Stomach (tissue), 9 donors: ENCODE measurements around the gene TOR3A. TPM values are rescaled to one million over a fixed set of nuclear protein-coding genes. Genes with fewer than 3 reads are reported as not detected.

Experiments used
- DNase-seq, 2 donors: peaks; one replicate each; pipeline versions ENCODE4 v3.0.0 to v3.0.0-alpha.2; 2013 to 2019
- H3K27ac ChIP-seq, 5 donors: fragments of 200-600 bp in 4 of 5; sonication (generic) in 4 of 5; one replicate each; pipeline ENCODE4 v1.5.1; 2013 to 2019; ENCODE audit warnings: mild to moderate bottlenecking in 1 of 5, moderate library complexity in 1 of 5
- H3K27me3 ChIP-seq, 3 donors: fragments of 200-600 bp; sonication (generic); one replicate each; pipeline ENCODE4 v1.5.1; 2017 to 2019; ENCODE audit warnings: mixed run types in 1 of 3
- H3K36me3 ChIP-seq, 4 donors: fragments of 200-600 bp; sonication (generic); 1 replicate in 3 of 4; 2 replicates in 1 of 4; pipeline ENCODE4 v1.5.1; 2016 to 2019
- H3K4me1 ChIP-seq, 4 donors: fragments of 200-600 bp; sonication (generic); one replicate each; pipeline ENCODE4 v1.5.1; 2016 to 2019
- H3K4me3 ChIP-seq, 4 donors: fragments of 200-600 bp; sonication (generic) in 3 of 4; one replicate each; pipeline ENCODE4 v1.5.1; 2016 to 2019; ENCODE audit warnings: mild to moderate bottlenecking in 1 of 4
- H3K9me3 ChIP-seq, 4 donors: fragments of 200-600 bp; sonication (generic); one replicate each; pipeline ENCODE4 v1.5.1; 2016 to 2019
- CTCF ChIP-seq, 7 experiments: fragments of 450-650 bp in 4 of 7; fragments of 200-600 bp in 3 of 7; sonication (generic) in 3 of 7; IDR thresholded peaks; one replicate each; pipeline ENCODE4 v1.5.1; 2016 to 2019; ENCODE audit warnings: antibody characterized with exemption in 7 of 7, control low read depth in 2 of 7, mild to moderate bottlenecking in 1 of 7
- EP300 ChIP-seq: sonication (generic); formaldehyde crosslinking; IDR thresholded peaks from one replicate; pipeline ENCODE4 v1.6.1; 2017; ENCODE audit warnings: antibody characterized with exemption
- POLR2A ChIP-seq, 4 donors: fragments of 450-650 bp; IDR thresholded peaks; one replicate each; pipeline ENCODE4 v1.6.1; 2016; ENCODE audit warnings: antibody characterized with exemption in 4 of 4, control low read depth in 2 of 4, mild to moderate bottlenecking in 1 of 4, moderate library complexity in 1 of 4
- POLR2AphosphoS5 ChIP-seq, 3 donors: sonication (generic); formaldehyde crosslinking; IDR thresholded peaks; one replicate each; pipeline ENCODE4 v1.6.1; 2016; ENCODE audit warnings: antibody characterized with exemption in 3 of 3
- WGBS, 5 donors: extraction: QIAGEN DNeasy Blood & Tissue Kit in 3 of 5; methylation state at CpG; one replicate each; pipeline versions ENCODE4 v1.1.5 to v1.1.7; 2013 to 2018; 5-methylcytosine and 5-hydroxymethylcytosine counted together
- intact Hi-C: fragments of 100-400 bp; cut with DNase I; formaldehyde crosslinking; loops from one replicate; pipeline ENCODE4 v1.15.1; 2023; ENCODE audit warnings: low total_unique reads
- polyA plus RNA-seq, 3 donors: library from polyadenylated mRNA; stranded (reverse); fragments of 200-250 nt; gene quantifications; one replicate each; pipeline ENCODE4 v1.2.3, GENCODE V29; 2013
- total RNA-seq, 5 donors: library from RNA; depleted of rRNA; stranded (reverse); fragments of >200 nt; gene quantifications; one replicate each; pipeline versions ENCODE4 v1.1.0 to v1.2.3, GENCODE V29; 2014 to 2016
- donor health status: healthy with polysubstance abuse.
- donor health status: Bipolar disorder and iron deficiency.
- donor health status: healthy.

The TOR3A gene
- total and polyA plus RNA-seq, 8 donors: 5.3 to 285 (median 15.6) TPM

GRCh38 chr1:179048339-179049124 is 33.3 kb upstream of the TOR3A start:
- intact Hi-C loops: no loop called here
- Histone ChIP-seq H3K4me3 (no peak overlapping the region), H3K27me3 (no peaks in the 10 kb centered on the region), H3K36me3 (peaks cover 0 to 18% (median 13%) of the 10 kb centered on the region in 4 donors), H3K4me1 (peaks cover 0 to 12% (median 5%) of the 10 kb centered on the region in 4 donors), H3K27ac (no peak overlapping the region), H3K9me3 (no peaks in the 10 kb centered on the region)
- TF ChIP-seq EP300 (no peak), POLR2A (IDR thresholded peaks at IDR 0.05) (no peak), CTCF (IDR thresholded peaks at IDR 0.05) (no peak), POLR2AphosphoS5 (IDR thresholded peaks at IDR 0.05) (no peak)
- 94 to 100% (median 100%) methylated on average over 1 of the region's 1 CpG for WGBS, 5 donors
- DNase-seq: no peak

GRCh38 chr1:179052776-179053175 is 29.1 kb upstream of the TOR3A start:
- WGBS, 5 donors: 69 to 81% (median 72%) methylated on average over 2 of the region's 2 CpGs
- no peak for DNase-seq
- Histone ChIP-seq H3K27me3 (no peaks in the 10 kb centered on the region), H3K27ac (no peak overlapping the region), H3K4me1 (peaks cover 0 to 3% (median 1%) of the 10 kb centered on the region in 4 donors), H3K4me3 (no peak overlapping the region), H3K9me3 (no peaks in the 10 kb centered on the region), H3K36me3 (peaks cover 0 to 37% (median 26%) of the 10 kb centered on the region in 4 donors)
- TF ChIP-seq EP300 (no peak), CTCF (IDR thresholded peaks at IDR 0.05) (no peak), POLR2A (IDR thresholded peaks at IDR 0.05) (no peak), POLR2AphosphoS5 (IDR thresholded peaks at IDR 0.05) (no peak)
- intact Hi-C loops: no loop called here

- Histone ChIP-seq H3K4me1 (peaks cover 0 to 2% (median 0%) of the 10 kb centered on the region in 4 donors), H3K27ac (no peak overlapping the region), H3K36me3 (peaks cover 0 to 37% (median 26%) of the 10 kb centered on the region in 4 donors), H3K27me3 (no peaks in the 10 kb centered on the region), H3K4me3 (no peak overlapping the region), H3K9me3 (no peaks in the 10 kb centered on the region)
- intact Hi-C loops: no loop called here
- no peak for DNase-seq
- TF ChIP-seq POLR2AphosphoS5 (IDR thresholded peaks at IDR 0.05) (no peak), CTCF (IDR thresholded peaks at IDR 0.05) (no peak), POLR2A (IDR thresholded peaks at IDR 0.05) (no peak), EP300 (no peak)
- WGBS, 5 donors: 60 to 79% (median 67%) methylated on average over 2 of the region's 2 CpGs
Measured at GRCh38 chr1:179053486-179053885, 28.4 kb upstream of the TOR3A start.

- TF ChIP-seq CTCF (IDR thresholded peaks at IDR 0.05) (no peak), EP300 (no peak), POLR2AphosphoS5 (IDR thresholded peaks at IDR 0.05) (no peak)
- H3K4me1 ChIP-seq: peaks cover 0 to 4% (median 0%) of the 10 kb centered on the region in 4 donors
- intact Hi-C loops: no loop called here
- no peak for DNase-seq
- no peaks in the 10 kb centered on the region for H3K9me3 ChIP-seq
- no peak overlapping the region for H3K27ac ChIP-seq
- no peaks in the 10 kb centered on the region for H3K27me3 ChIP-seq
- peaks cover 3 to 28% (median 24%) of the 10 kb centered on the region in 4 donors for H3K36me3 ChIP-seq
- 97 to 99% (median 98%) methylated on average over 2 of the region's 2 CpGs for WGBS, 5 donors
- H3K4me3 ChIP-seq: no peak overlapping the region
Measured at GRCh38 chr1:179055937-179056336, 25.9 kb upstream of the TOR3A start.
